Kidney (tissue), 14 donors: ENCODE measurements around the gene WWOX. TPM values are rescaled to one million over a fixed set of nuclear protein-coding genes. Genes with fewer than 3 reads are reported as not detected.

Source experiments
- DNase-seq, 5 donors: peaks; one replicate each; pipeline ENCODE4 v3.0.0-alpha.2; 2013 to 2020
- FAIRE-seq: peaks from 2 replicates; lab custom pipeline; 2012; peaks lifted over from hg19 to GRCh38; lab: Jason Lieb, UNC
- H3K27ac ChIP-seq, 2 donors: one replicate each; pipeline ENCODE4 v1.7.0; 2013; ENCODE audit warnings: low read depth in 2 of 2, low read length in 2 of 2, inconsistent platforms in 1 of 2
- H3K27me3 ChIP-seq: one replicate; pipeline ENCODE4 v1.7.1; 2013; ENCODE audit warnings: low read length, inconsistent platforms; ENCODE audit not compliant: control insufficient read depth, insufficient read depth
- H3K36me3 ChIP-seq, 3 donors: one replicate each; pipeline versions ENCODE4 v1.7.0 to v1.7.1; 2013; ENCODE audit warnings: low read length in 3 of 3, control low read depth in 1 of 3, inconsistent platforms in 1 of 3; ENCODE audit not compliant: insufficient read depth in 3 of 3, control insufficient read depth in 2 of 3
- H3K4me1 ChIP-seq, 3 donors: one replicate each; pipeline versions ENCODE4 v1.7.0 to v1.7.1; 2013; ENCODE audit warnings: low read length in 3 of 3, inconsistent platforms in 1 of 3, low read depth in 1 of 3; ENCODE audit not compliant: control insufficient read depth in 2 of 3, insufficient read depth in 2 of 3
- H3K4me3 ChIP-seq, 3 donors: one replicate each; pipeline versions ENCODE4 v1.7.0 to v1.8.1; 2013; ENCODE audit warnings: low read length in 3 of 3, control low read depth in 1 of 3, inconsistent platforms in 1 of 3
- H3K9ac ChIP-seq, 3 donors: one replicate each; pipeline versions ENCODE4 v1.7.0 to v1.7.1; 2013; ENCODE audit warnings: low read length in 3 of 3, control low read depth in 1 of 3, inconsistent platforms in 1 of 3
- H3K9me3 ChIP-seq, 3 donors: one replicate each; pipeline versions ENCODE4 v1.7.0 to v1.7.1; 2013; ENCODE audit warnings: low read length in 3 of 3, control low read depth in 1 of 3, inconsistent platforms in 1 of 3; ENCODE audit not compliant: control insufficient read depth in 2 of 3, insufficient read depth in 1 of 3
- intact Hi-C: fragments of 100-400 bp; cut with DNase I; formaldehyde crosslinking; loops from one replicate; pipeline ENCODE4 v1.11.1; 2022
- polyA plus RNA-seq: library from polyadenylated mRNA; stranded (reverse); fragments of 350-450 nt; fragmentation: Illumina TruSeq; extraction: RNeasy Lipid Tissue Mini Kit (QIAGEN cat#74804); gene quantifications from one replicate; pipeline ENCODE4 v1.2.3, GENCODE V29; 2014; ENCODE audit warnings: low read depth, low replicate concordance; ENCODE audit not compliant: insufficient read depth
- total RNA-seq: library from RNA; stranded (reverse); fragmentation: NEBNext Ultra II Directional; extraction: Animal tissue kit (Norgen Biotek cat#: 25700); gene quantifications from one replicate; pipeline ENCODE4 v1.2.1, GENCODE V29; 2021
- TF ChIP-seq, protein P1 (sequence below): IDR thresholded peaks from 3 replicates; pipeline ENCODE4 v1.5.1; 2012; ENCODE audit warnings: mild to moderate bottlenecking, moderate library complexity, borderline replicate concordance; ENCODE audit not compliant: insufficient read depth; ENCODE audit errors: extremely low read depth
- donor health status: control.
- donor health status: control.
- donor health status: control.
- donor health status: control.
- donor health status: control.
- donor health status: DM: yes; HTN: yes; CAD: no.
- donor health status: Normal renal cell carcinoma (clear cell type).

WWOX gene
- total and polyA plus RNA-seq, 2 donors from 2014 or later: 22.5 to 30.3 TPM

DNA sequence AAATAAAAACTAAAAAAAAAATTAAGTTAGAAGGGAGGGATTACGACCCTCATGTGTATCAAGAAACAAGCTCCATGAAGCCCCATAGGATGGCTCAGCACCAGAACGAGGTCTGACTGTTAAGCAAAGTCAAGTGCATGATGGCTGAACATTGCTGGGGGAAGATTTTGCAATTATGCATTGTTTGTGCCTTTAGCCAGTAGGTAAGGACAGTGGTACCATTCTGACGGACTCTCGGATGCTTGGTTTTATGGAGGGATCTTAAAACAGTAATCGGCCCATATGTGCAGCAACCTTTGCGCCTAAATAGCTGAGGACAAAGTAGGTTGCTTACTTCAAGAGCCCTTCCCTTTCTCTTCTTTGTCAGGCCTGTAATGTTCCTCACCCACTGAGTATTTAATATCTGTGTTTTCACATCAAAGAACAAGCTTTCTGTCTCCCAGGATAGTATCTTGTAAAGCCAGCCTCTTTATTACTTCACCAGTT, 186.0 kb downstream of the WWOX start:
- Histone ChIP-seq H3K27ac (no peak overlapping the region), H3K9me3 (no peaks in the 10 kb centered on the region), H3K27me3 (no peaks in the 10 kb centered on the region), H3K4me3 (no peak overlapping the region), H3K9ac (no peak overlapping the region), H3K36me3 (no peaks in the 10 kb centered on the region), H3K4me1 (peaks cover 2 to 4% (median 3%) of the 10 kb centered on the region in 3 donors)
- DNase-seq: no peak
- TF ChIP-seq, protein P1, sequence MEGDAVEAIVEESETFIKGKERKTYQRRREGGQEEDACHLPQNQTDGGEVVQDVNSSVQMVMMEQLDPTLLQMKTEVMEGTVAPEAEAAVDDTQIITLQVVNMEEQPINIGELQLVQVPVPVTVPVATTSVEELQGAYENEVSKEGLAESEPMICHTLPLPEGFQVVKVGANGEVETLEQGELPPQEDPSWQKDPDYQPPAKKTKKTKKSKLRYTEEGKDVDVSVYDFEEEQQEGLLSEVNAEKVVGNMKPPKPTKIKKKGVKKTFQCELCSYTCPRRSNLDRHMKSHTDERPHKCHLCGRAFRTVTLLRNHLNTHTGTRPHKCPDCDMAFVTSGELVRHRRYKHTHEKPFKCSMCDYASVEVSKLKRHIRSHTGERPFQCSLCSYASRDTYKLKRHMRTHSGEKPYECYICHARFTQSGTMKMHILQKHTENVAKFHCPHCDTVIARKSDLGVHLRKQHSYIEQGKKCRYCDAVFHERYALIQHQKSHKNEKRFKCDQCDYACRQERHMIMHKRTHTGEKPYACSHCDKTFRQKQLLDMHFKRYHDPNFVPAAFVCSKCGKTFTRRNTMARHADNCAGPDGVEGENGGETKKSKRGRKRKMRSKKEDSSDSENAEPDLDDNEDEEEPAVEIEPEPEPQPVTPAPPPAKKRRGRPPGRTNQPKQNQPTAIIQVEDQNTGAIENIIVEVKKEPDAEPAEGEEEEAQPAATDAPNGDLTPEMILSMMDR: no peak
- no peak for FAIRE-seq
- intact Hi-C loops: no loop called here

GRCh38 chr16:78286065-78286464, 186.6 kb downstream of the WWOX start:
- FAIRE-seq: no peak
- TF ChIP-seq, protein P1: no peak
- Histone ChIP-seq H3K9ac (no peak overlapping the region), H3K36me3 (no peaks in the 10 kb centered on the region), H3K9me3 (no peaks in the 10 kb centered on the region), H3K27me3 (no peaks in the 10 kb centered on the region), H3K27ac (no peak overlapping the region), H3K4me3 (no peak overlapping the region), H3K4me1 (peaks cover 2 to 7% (median 3%) of the 10 kb centered on the region in 3 donors)
- no peak for DNase-seq
- intact Hi-C loops: no loop called here

DNA sequence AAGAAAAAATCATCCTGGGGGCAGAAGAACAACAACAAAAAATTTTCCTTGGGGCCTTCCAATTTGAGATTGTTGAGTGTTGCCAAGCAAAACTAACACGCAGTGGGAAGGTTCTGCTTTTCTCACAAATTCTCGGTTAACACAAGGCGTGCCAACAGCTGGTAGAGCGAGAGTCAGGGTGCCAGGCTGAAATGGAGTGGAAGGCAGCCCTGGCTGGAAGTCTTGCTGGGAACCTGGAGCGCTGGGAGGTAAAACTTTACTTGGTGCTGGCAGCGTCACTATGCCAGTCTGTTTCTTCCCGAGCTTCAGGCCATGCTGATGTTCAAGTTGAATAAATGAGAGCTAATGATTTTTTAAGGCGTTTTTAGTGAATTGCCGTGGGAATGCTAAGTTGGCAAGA, 189.4 kb downstream of the WWOX start:
- H3K9ac ChIP-seq: no peak overlapping the region

More for the DNA sequence above, 189.4 kb downstream of the WWOX start:
- Histone ChIP-seq H3K9me3 (no peaks in the 10 kb centered on the region), H3K4me1 (peaks cover 3 to 18% (median 4%) of the 10 kb centered on the region in 3 donors), H3K27me3 (no peaks in the 10 kb centered on the region), H3K27ac (peak overlapping the region in 1 of 2 donors; percentile 20), H3K36me3 (no peaks in the 10 kb centered on the region), H3K4me3 (no peak overlapping the region)
- no peak for DNase-seq
- FAIRE-seq: no peak
- TF ChIP-seq, protein P1: no peak
- intact Hi-C loops: no loop called here
